ENCODE results near the gene PPIE. TPM values are rescaled to one million over a fixed set of nuclear protein-coding genes. Genes with fewer than 3 reads are reported as not detected.

Gene PPIE
- total RNA-seq, 1 experiment from 2014 or later, result 36.3 TPM

DNA sequence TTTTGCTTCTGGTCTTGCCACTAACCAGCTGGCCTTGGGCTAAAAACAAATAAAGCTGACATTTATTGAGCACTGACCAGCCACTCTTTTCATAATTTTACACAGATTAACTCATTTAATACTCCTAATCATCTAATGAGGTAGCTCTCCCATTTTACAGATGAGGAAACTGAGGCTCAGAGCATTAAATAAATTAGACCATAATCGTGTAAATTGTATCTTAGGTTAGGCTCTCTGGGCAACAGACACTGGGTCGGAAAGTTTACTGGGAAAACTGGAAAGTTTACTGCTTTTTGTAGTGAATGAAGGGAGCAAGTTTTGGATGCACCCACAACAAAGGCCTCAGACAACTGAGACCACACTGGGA is 42.6 kb downstream of the PPIE start:
- no peak overlapping the region for H4K5ac ChIP-seq (ENCODE audit: insufficient read length, low read depth, low read length)
- no peak for DNase-seq
- no peak overlapping the region for H3T11ph ChIP-seq (ENCODE audit: low read length)
- H4K20me1 ChIP-seq (ENCODE audit: control insufficient read depth, insufficient read depth, insufficient read length), result no peaks in the 10 kb centered on the region
- no peak overlapping the region for H2BK15ac ChIP-seq (ENCODE audit: low read depth, low read length)
- no peak overlapping the region for H2BK12ac ChIP-seq (ENCODE audit: insufficient read length, low read depth, low read length)
- H3K4ac ChIP-seq (ENCODE audit: low read depth, low read length), result no peak overlapping the region
- Mint-ChIP-seq H3K9me3 (no peaks in the 10 kb centered on the region), H3K27ac (no peak overlapping the region), H3K4me3 (no peak overlapping the region), H3K27me3 (ENCODE audit: low read depth) (peaks cover 80% of the 10 kb centered on the region), H3K36me3 (ENCODE audit: insufficient read depth in 1 of 3, low read depth in 3 of 3) (no peaks in the 10 kb centered on the region), H3K4me1 (peaks cover 0 to 4% of the 10 kb centered on the region in 2 experiments; a peak in 2 of 4 replicates)
- H3K27me3 ChIP-seq (ENCODE audit: insufficient read depth, low read length), result peaks cover 3% of the 10 kb centered on the region; the same call in 1 of the 2 replicates
- H3K14ac ChIP-seq (ENCODE audit: insufficient read depth, low read length), result no peak overlapping the region
- no peaks in the 10 kb centered on the region for H3K79me1 ChIP-seq (ENCODE audit: insufficient read depth, low read depth, low read length, poor library complexity, severe bottlenecking)
- no peak overlapping the region for H2BK5ac ChIP-seq (ENCODE audit: insufficient read length, low read length)
- H4K91ac ChIP-seq (ENCODE audit: insufficient read length, low read depth, low read length), result no peak overlapping the region
- H3K18ac ChIP-seq (ENCODE audit: insufficient read length, low read depth, low read length), result no peak overlapping the region
- H3K23ac ChIP-seq (ENCODE audit: insufficient read length, low read depth, low read length), result no peak overlapping the region
- no peaks in the 10 kb centered on the region for H3K4me1 ChIP-seq (ENCODE audit: insufficient read depth, low read length)
- H3K23me2 ChIP-seq (ENCODE audit: insufficient read length, low read depth, low read length, poor library complexity, severe bottlenecking), result no peaks in the 10 kb centered on the region
- H4K8ac ChIP-seq (replicated peaks; ENCODE audit: insufficient read length, low read depth, low read length), result no peak overlapping the region
- H3K79me2 ChIP-seq (ENCODE audit: insufficient read depth, low read length), result no peaks in the 10 kb centered on the region
- no peak overlapping the region for H3K9ac ChIP-seq (ENCODE audit: extremely low read depth, insufficient read length, low read length)
- no peak overlapping the region for H3K4me2 ChIP-seq (ENCODE audit: insufficient read depth, insufficient read length, low read length)
- no peaks in the 10 kb centered on the region for H3K9me3 ChIP-seq (ENCODE audit: control insufficient read depth, low read depth, low read length)
- no peak overlapping the region for H2BK120ac ChIP-seq (ENCODE audit: low read depth, low read length, poor library complexity, severe bottlenecking)
- H3K27ac ChIP-seq (ENCODE audit: insufficient read length, low read depth, low read length), result no peak overlapping the region
- no peak overlapping the region for H2AFZ ChIP-seq (ENCODE audit: low read length)
- no peak for TF ChIP-seq CTCF (conservative IDR thresholded peaks at IDR 0.05)
- no peak overlapping the region for H2BK20ac ChIP-seq (ENCODE audit: low read depth, low read length, poor library complexity, severe bottlenecking)
- H3K56ac ChIP-seq (ENCODE audit: insufficient read length, low read depth, low read length), result no peak overlapping the region
- H2AK5ac ChIP-seq (ENCODE audit: insufficient read length, low read length), result no peak overlapping the region
- WGBS (ENCODE audit: extremely low coverage, insufficient read length, low lambda C conversion rate), result no CpG with 5 or more reads among the region's 2 CpGs
